ENCODE measurements around the gene RIMKLA.

The RIMKLA gene

GRCh38 chr1:42372796-42373195 lies 7.8 kb upstream of the RIMKLA start:
- no peak for DNase-seq

- DNase-seq, result no peak
Observed at GRCh38 chr1:42379794-42380585, 602 bp upstream of the RIMKLA start.

DNA sequence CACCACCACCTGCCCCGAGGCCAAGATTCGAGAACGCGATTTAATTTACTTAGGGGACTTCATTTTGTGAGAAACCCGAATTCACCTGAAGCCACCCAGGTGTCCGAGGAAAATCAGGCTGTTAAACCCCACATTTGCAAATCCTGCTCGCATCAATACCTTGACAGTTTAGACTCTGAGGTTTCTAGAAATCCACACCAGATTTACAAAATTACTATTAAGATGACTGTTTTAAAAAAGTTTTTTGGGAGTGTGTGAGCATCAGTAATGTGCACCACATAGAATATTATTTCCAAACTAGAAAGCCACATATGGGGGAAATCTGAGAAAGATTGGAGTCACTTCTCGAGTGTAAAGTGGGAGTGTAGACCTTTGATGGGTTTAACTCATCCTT lies 685 bp downstream of the RIMKLA start:
- DNase-seq, result no peak

- DNase-seq, result no peak
Observed at GRCh38 chr1:42385283-42385682, 4.7 kb downstream of the RIMKLA start.

DNA sequence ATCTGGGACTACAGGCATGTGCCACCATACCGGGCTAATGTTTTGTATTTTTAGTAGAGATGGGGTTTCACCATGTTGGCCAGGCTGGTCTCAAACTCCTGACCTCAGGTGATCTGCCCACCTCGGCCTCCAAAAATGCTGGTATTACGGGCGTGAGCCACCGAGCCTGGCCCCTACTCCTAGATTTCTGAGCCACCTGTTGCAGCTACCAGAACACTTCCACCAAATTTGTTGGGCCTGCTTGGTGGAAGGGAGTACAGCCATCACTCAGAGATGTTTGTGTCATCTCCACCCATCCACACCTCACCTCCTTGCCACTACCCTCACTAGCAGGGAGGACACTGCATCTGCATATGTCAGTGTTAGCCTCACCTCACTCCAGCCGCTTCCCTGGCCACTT lies 5.5 kb downstream of the RIMKLA start:
- no peak for DNase-seq

GRCh38 chr1:42392255-42392654 lies 11.7 kb downstream of the RIMKLA start:
- no peak for DNase-seq

DNA sequence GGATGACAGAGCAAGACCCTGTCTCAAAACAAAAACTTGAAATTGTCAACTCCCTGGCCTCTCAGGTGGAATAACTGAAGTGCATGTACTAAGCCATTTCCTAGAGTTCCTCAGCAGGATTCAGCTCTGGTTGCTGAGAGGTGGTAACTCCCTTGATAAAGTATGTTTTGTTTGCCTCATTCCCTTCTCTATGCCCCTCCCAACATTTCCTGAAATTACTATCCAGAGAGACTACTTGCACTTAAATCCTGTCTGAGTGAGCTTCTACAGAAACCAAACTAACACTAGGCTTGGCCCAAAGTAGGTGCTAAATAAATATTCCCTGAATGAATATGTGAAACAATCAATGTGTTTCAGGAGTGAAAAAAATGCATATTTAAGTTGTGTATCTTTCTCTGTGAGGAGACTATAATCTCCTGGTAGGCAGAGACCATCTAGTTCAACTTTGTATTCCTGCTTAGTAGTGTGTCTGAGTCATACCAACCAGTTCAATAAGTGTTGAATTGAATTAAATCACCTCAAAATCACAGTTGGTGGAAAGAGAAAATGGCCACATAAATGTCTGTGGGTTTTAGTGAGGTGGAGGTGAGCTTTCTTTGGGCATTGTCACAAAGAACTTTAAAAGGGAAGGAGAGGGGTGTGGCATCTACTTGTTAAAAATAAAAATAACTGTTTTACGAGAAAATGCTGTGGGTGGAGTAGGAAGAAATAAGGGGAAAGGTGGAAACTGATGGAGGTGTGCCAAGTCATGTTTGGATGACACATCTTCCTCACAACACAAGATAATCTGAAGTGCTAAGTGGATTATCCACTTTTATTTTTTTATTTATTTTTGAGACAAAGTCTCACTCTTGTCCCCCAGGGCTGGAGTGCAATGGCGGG lies 12.6 kb downstream of the RIMKLA start:
- no peak for DNase-seq

- DNase-seq, result no peak
Observed at GRCh38 chr1:42399315-42400100, 18.9 kb downstream of the RIMKLA start.

DNA sequence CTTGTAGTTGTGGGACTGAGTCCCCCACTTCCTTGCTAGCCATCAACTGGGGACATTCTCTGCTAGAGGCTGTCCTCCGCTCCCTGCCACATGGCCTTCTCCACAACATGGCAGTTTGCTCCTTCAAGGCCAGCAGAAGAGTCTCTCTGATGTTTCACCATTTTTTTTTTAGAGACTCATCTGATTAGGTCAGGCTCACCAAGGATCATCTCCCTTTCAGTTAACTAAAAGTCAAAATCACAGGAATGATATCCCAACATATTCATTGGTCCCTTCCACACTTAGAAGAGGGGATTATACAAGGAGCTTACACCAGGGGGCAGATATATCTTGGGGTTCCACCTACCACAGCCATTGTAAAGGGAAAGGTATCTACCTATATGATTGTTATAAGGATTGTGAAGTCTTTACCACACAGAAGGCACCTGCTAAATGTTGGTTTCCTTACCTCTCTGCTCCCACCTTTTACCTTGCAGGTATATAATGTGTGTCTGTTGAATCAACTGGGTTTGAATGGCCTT lies 23.3 kb downstream of the RIMKLA start:
- no peak for DNase-seq

- no peak for DNase-seq
Observed at GRCh38 chr1:42414551-42415496, 34.2 kb downstream of the RIMKLA start.

DNA sequence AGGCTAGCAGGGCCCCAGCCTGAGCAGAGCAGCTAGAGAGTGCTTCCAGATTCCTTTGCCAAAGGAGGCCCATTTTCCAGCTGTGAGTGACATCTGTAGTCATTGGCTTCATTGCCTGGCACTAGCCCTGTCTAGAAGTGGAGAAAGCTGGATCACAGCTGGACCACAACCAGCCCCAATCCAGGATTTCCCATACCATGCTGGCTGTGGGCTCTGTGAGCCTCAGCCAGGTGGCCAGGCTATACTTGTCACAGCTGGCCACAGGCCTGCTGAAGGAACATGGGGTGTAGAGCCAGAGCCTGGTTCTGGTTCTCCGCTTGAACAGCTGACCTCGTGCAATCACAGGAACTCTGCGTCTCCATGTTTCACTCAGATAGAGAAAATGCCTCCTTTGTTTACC lies 36.6 kb downstream of the RIMKLA start:
- no peak for DNase-seq

DNA sequence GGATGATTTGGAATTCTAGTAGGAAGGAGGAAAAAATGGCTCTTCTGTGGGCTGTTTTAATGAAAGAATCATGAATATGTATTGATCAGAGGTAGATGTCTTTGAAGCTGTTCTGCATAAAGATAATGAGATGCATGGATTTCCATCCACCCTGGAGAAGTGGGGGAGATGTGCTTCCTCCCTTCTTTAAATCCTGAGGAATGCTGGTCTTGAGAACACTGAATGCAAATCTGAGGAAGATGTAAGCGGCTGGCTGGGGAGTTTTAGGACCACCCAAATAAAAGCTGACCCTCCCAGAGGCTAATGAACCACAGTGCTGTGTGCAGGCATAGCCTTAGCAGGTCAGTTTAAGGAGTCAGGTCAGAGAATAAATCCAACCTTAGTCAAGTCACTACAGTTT lies 37.9 kb downstream of the RIMKLA start:
- no peak for DNase-seq

DNA sequence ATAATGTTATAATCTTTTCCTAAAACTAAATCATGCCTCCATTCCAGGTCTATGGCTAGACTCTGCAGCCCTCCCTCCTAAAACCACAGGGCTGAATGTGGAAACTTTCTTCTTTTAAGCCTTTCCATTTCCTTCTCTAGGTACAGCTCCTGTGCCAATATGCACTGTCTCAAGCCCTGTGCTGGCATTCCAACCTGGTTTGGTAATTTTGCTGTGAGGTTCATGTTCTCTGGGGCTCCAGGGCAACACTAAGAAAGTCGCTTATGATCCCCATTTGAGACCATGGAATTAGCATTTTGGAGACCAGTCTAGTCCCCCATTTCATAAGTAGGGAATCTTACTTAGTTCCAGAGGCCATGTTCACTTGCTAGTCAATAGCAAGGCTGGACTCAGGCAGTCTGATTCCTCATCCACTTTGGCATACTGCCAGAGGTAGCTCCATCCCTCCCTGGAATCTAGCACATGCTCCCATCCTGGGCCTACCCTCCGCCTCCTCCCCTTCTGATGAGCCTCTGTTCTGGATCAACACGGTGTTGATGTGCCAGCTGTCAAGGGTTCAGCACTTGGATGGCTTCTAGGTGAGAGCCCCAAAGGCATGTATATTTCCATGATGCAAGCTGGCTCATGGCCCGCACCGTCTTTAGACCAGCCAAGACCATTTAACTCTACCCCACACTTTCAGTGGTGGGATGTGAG lies 38.7 kb downstream of the RIMKLA start:
- DNase-seq, result no peak

DNA sequence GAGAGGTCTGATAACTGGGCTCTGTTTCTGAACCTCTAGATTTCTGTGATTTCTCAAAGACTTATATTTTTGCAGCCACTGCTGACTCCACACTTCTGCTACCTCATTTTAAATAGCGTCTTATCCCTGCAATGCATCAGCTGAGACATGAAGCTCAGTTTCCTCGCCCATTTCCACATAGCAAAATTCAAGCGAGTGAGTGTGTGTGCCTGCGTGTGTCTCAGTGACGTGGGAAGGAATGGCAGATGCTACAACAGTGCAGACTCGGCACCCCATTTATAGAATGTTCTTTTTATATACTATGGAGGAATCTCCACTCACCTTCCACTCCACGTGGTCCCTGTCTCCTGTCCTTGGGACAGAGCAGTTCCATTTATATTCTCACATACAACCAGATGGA lies 39.5 kb downstream of the RIMKLA start:
- no peak for DNase-seq

- no peak for DNase-seq
Observed at GRCh38 chr1:42420911-42421585, 40.5 kb downstream of the RIMKLA start.

DNA sequence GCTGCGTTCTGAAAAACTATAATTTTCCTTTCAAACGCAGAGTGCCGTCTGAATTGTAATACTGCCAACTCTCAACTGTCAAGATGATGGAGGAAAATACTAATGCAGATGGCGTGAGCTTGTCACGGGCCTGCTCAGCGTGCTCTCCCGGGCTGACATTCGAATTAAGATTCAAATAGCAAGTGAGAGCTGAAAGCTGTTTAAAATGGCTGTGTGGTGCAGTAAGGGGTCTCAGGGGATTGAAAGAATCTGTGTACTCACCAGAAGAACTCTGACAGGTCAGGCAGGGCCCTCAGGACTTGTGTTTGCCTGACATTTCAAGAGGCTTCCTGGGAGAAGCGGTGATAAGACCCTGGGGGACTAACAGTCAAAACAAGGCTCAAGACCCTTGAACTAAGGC lies 42.1 kb downstream of the RIMKLA start:
- no peak for DNase-seq

DNA sequence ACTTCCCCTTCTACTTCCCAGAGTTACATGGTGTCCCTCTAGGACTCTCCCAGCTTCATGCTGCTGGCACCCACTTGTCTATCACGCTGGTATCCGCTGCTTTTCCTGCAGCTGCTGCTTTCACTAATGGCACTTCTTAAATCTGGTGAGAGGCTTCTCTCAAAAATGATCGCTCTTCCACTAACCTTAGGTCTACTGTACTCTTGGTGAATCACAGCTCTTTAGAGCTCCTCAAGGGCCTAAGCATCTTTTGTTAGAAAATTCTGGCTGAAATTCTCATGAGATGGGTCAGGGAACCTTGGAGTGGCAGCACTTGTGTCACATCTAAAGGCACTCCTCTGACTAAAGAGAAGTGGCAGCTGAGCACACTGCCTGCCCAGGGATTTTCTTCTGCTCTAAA lies 43.1 kb downstream of the RIMKLA start:
- no peak for DNase-seq

GRCh38 chr1:42424201-42424600 lies 43.6 kb downstream of the RIMKLA start:
- no peak for DNase-seq

DNA sequence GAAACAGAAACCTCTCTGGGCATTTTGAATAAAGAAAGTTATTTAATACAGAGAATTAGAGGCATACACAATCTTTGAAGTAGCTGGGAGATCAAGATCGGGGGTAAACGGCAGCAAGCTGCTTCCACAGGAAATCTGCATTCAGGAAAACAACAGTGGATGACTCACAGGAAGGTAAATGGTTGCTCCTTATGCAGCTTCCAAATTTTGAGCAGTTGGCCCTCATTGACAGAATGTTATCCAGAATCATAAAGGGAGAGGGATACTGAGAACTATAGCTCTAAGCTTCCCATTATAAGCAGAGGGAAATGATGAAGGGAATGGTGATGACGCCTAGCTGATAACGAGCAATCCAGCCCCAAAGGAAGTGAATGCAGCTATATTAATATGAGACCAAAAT lies 46.6 kb downstream of the RIMKLA start:
- no peak for DNase-seq

DNA sequence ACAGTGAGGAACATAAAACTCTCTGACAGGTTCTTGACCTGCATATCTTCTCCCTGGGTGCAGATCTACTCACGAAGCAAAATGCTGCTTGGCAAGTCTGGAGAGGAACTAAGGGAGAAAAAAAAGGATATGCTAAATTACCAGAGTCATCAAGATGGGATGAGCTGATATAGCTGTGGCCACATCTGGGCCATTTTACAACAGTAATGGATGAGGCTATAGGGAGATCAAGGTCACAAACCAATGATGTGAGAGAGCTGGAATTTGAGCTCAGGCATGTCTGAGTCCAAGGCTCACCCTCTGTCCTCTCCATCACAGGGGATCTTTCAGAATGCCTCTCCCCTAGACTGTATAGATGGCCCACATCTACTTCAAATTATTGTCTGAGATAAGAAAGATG lies 49.0 kb downstream of the RIMKLA start:
- DNase-seq, result no peak
